Astrocyte of the cerebellum (primary cell): ENCODE results near the gene SEC23A.

Experiments
- DNase-seq: peaks from one replicate; pipeline ENCODE4 v3.0.0-alpha.2; 2011; ENCODE audit warnings: low read depth
- H3K4me3 ChIP-seq: 2 replicates; pipeline ENCODE4 v1.5.1; 2011; ENCODE audit warnings: mild to moderate bottlenecking, low read depth, low read length, moderate library complexity
- in situ Hi-C: cut with HindIII; loops from 2 replicates; pipeline ENCODE4 v1.10.0; 2017; ENCODE audit warnings: low sequenced_read_pairs
- TF ChIP-seq, protein P1 (sequence below): IDR thresholded peaks from 2 replicates; pipeline ENCODE4 v1.5.1; 2012; ENCODE audit warnings: low read length, low read depth, moderate library complexity, mild to moderate bottlenecking; ENCODE audit errors: missing control alignments

SEC23A gene

DNA sequence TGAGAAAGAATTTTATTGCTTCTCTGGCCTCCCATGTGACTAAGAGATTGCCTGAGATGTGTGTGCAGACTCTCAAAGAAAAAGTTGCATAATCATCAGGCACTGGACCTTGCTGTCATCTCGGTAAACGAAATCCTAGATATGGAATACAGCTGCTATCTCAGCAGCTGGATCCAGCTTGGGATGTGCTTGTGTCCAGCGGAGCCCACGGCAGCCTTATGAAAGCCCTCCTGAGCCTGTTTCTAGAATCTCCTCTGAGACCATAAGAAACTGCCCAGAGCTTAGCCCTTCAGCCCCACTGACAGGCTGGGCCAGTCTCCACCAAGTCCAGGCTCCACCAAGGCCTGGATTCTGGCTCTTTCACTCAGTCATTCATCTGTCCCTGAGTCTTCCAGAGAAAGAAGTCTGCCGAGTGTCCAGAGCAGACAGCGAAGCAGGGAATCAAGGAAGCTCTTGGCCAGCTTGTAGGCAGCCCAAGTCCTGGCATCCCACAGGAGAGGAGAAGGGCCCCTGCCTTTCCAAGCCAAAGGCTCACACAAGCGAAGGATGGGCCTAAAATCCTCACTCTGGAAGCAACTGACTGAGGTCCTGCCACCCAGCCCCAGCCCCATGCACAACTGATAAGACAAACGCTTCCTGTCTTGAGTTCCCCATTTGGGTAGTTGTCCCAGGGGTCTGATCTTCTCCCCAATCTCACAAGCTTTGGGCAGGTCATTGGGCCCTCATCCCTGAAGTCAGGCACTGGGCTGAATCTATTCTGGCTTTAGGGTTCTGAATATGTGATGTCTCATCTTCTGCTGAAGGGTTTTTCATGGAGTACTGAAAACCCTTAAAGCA, 97.8 kb downstream of the SEC23A start:
- no peak for DNase-seq
- in situ Hi-C loops, result no loop called here
- TF ChIP-seq, protein P1, sequence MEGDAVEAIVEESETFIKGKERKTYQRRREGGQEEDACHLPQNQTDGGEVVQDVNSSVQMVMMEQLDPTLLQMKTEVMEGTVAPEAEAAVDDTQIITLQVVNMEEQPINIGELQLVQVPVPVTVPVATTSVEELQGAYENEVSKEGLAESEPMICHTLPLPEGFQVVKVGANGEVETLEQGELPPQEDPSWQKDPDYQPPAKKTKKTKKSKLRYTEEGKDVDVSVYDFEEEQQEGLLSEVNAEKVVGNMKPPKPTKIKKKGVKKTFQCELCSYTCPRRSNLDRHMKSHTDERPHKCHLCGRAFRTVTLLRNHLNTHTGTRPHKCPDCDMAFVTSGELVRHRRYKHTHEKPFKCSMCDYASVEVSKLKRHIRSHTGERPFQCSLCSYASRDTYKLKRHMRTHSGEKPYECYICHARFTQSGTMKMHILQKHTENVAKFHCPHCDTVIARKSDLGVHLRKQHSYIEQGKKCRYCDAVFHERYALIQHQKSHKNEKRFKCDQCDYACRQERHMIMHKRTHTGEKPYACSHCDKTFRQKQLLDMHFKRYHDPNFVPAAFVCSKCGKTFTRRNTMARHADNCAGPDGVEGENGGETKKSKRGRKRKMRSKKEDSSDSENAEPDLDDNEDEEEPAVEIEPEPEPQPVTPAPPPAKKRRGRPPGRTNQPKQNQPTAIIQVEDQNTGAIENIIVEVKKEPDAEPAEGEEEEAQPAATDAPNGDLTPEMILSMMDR, result no peak
- H3K4me3 ChIP-seq, result no peak overlapping the region

GRCh38 chr14:38999949-39000348, 103.1 kb downstream of the SEC23A start:
- TF ChIP-seq, protein P1, result no peak
- no peak for DNase-seq
- in situ Hi-C loops, result no loop called here
- no peak overlapping the region for H3K4me3 ChIP-seq

GRCh38 chr14:38994731-38995130, 108.3 kb downstream of the SEC23A start:
- in situ Hi-C loops, result no loop called here
- no peak for DNase-seq
- H3K4me3 ChIP-seq, result no peak overlapping the region
- TF ChIP-seq, protein P1, result no peak

- H3K4me3 ChIP-seq, result no peak overlapping the region
- TF ChIP-seq, protein P1, result no peak
- no peak for DNase-seq
- in situ Hi-C loops, result no loop called here
These were observed 109.1 kb downstream of the SEC23A start for GRCh38 chr14:38993981-38994380.

- no peak for DNase-seq
- TF ChIP-seq, protein P1, result no peak
- H3K4me3 ChIP-seq, result no peak overlapping the region
- in situ Hi-C loops, result no loop called here
These were observed 110.8 kb downstream of the SEC23A start for GRCh38 chr14:38992067-38992844.

DNA sequence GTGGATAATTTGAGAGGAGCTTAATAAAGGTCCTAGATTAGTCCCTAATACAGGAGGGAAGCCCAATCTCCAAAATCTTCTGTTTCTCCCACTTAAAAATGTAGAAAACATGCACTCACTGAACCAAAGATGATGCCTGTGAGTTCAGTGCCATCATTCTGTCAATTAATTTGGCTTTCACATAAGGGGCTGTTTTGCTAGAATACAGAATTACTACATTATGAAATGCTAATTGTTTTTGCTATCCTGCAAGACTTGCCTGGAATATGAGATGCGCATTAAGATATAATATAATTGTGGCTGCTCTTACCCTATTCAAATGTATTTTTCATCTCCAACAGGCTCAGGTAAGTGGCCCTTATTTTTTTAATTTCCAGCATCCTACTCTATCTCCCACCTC, 111.7 kb downstream of the SEC23A start:
- DNase-seq, result no peak
- in situ Hi-C loops, result no loop called here
- TF ChIP-seq, protein P1, result no peak
- H3K4me3 ChIP-seq, result no peak overlapping the region
